DOHH2 (cell line): ENCODE data around the gene GPR33.
A peak's percentile ranks its signal among the peaks of the same experiment; 100 is the strongest.

Source experiments
- H3F3A ChIP-seq: fragments of 200-600 bp; sonication (generic), shearing (Covaris generic); 2 replicates; pipeline ENCODE4 v1.6.0; 2016; ENCODE audit warnings: antibody characterized with exemption, mild to moderate bottlenecking; ENCODE audit not compliant: control insufficient read depth, insufficient read depth
- H3K27ac ChIP-seq: fragments of 200-600 bp; sonication (generic); 2 replicates; pipeline ENCODE4 v1.5.1; 2014; ENCODE audit warnings: low read depth, mild to moderate bottlenecking, low read length, moderate library complexity
- H3K27me3 ChIP-seq: fragments of 200-600 bp; sonication (generic); 2 replicates; pipeline ENCODE4 v1.6.1; 2014; ENCODE audit warnings: mild to moderate bottlenecking, low read length, mixed read lengths; ENCODE audit not compliant: control insufficient read depth
- H3K36me3 ChIP-seq: fragments of 200-600 bp; sonication (generic); 2 replicates; pipeline ENCODE4 v1.6.1; 2014; ENCODE audit warnings: mild to moderate bottlenecking, low read length, moderate library complexity, mixed read lengths; ENCODE audit not compliant: control insufficient read depth
- H3K4me1 ChIP-seq: fragments of 200-600 bp; sonication (generic); 2 replicates; pipeline ENCODE4 v1.6.1; 2014; ENCODE audit warnings: mild to moderate bottlenecking, low read length, mixed read lengths; ENCODE audit not compliant: control insufficient read depth
- H3K4me2 ChIP-seq: fragments of 200-600 bp; sonication (generic); 2 replicates; pipeline ENCODE4 v1.6.0; 2014; ENCODE audit warnings: mild to moderate bottlenecking, low read length, moderate library complexity
- H3K4me3 ChIP-seq: fragments of 200-600 bp; sonication (generic); 2 replicates; pipeline ENCODE4 v1.5.1; 2014; ENCODE audit warnings: mild to moderate bottlenecking, low read length, mixed read lengths
- H3K79me2 ChIP-seq: fragments of 200-600 bp; sonication (generic); 2 replicates; pipeline ENCODE4 v1.6.1; 2014; ENCODE audit warnings: mild to moderate bottlenecking, low read length, mixed read lengths; ENCODE audit not compliant: control insufficient read depth
- H3K9me2 ChIP-seq: fragments of 200-600 bp; sonication (generic); replicated peaks from 2 replicates; pipeline ENCODE4 v1.6.1; 2014; ENCODE audit warnings: mild to moderate bottlenecking, low read length, mixed read lengths; ENCODE audit not compliant: control insufficient read depth
- H3K9me3 ChIP-seq: fragments of 200-600 bp; sonication (generic); 2 replicates; pipeline ENCODE4 v1.6.1; 2014; ENCODE audit warnings: antibody characterized with exemption, low read length, mixed read lengths; ENCODE audit not compliant: control insufficient read depth, insufficient read depth
- H4K20me1 ChIP-seq: fragments of 200-600 bp; sonication (generic); 2 replicates; pipeline ENCODE4 v1.6.0; 2014; ENCODE audit warnings: low read depth, mild to moderate bottlenecking, antibody characterized with exemption, low read length, moderate library complexity; ENCODE audit not compliant: control insufficient read depth, insufficient read depth
- EZH2phosphoT487 ChIP-seq: fragments of 200-600 bp; sonication (generic); IDR thresholded peaks from 2 replicates; pipeline ENCODE4 v1.6.1; 2017; ENCODE audit warnings: borderline replicate concordance, mild to moderate bottlenecking, antibody characterized with exemption, low read length, moderate library complexity, mixed read lengths
- TF ChIP-seq, protein P1 (sequence below): fragments of 200-600 bp; sonication (generic); IDR thresholded peaks from one replicate; pipeline ENCODE4 v1.5.1; 2014; ENCODE audit warnings: antibody characterized with exemption, mild to moderate bottlenecking, low read depth, low read length; ENCODE audit not compliant: poor library complexity, severe bottlenecking

Gene GPR33

DNA sequence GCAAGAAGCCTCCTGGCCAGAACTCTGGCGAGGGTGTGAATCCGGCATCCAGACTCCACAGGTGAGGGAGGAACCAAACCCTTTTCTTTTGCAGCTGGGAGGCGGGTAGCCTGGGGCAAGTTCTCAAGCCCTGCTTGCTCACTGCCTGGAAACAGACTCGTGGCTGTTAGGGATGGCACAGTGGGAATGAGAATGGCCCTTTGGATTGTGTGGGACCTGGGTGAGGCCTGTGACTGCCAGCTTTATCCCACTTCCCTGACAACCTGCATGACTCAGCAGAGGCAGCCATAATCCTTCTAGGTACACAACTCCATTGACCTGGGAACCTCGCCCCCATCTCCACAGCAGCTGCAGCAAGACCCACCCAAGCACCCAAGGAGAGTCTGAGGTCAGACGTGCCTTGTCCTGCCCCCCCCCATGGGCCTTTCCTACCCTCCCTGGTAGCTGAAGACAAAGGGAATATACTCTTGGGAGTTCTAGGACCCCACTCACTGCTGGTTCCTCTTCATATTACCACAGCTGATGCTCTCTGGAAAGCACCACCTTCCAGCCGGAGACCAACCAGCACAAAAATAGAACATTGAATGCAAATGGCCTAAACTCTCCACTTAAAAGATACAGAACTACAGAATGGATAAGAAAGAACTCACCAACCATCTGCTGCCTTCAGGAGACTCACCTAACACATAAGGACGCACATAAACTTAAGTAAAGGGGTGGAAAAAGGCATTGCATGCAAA lies 5.1 kb upstream of the GPR33 start:
- TF ChIP-seq, protein P1, sequence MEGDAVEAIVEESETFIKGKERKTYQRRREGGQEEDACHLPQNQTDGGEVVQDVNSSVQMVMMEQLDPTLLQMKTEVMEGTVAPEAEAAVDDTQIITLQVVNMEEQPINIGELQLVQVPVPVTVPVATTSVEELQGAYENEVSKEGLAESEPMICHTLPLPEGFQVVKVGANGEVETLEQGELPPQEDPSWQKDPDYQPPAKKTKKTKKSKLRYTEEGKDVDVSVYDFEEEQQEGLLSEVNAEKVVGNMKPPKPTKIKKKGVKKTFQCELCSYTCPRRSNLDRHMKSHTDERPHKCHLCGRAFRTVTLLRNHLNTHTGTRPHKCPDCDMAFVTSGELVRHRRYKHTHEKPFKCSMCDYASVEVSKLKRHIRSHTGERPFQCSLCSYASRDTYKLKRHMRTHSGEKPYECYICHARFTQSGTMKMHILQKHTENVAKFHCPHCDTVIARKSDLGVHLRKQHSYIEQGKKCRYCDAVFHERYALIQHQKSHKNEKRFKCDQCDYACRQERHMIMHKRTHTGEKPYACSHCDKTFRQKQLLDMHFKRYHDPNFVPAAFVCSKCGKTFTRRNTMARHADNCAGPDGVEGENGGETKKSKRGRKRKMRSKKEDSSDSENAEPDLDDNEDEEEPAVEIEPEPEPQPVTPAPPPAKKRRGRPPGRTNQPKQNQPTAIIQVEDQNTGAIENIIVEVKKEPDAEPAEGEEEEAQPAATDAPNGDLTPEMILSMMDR, result no peak
- no peak for TF ChIP-seq EZH2phosphoT487

DNA sequence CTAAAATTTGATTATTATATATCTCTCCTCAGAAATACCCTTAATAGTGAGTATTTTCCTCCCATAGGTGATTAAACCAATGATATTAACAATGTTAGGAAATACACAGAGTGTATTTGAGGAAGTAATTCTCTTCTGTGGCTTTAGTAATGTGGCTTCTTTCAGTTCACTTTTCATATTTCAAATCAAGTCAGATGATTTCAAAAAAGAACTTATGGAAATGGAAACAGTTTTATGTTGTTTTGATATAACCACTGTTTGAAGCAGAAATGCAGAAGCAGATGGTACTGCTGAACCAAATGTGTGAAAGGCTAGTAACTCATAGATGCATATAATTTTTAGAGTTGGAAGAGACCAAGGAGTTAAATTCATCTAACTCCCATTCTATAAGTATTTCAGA lies 1.9 kb upstream of the GPR33 start:
- Histone ChIP-seq H3K4me1 (peaks cover 33% of the 10 kb centered on the region), H4K20me1 (no peaks in the 10 kb centered on the region), H3K27me3 (no peaks in the 10 kb centered on the region), H3K79me2 (no peaks in the 10 kb centered on the region), H3K27ac (peak overlapping the region; percentile 31), H3K9me2 (no peaks in the 10 kb centered on the region), H3K4me3 (peak overlapping the region; percentile 22), H3K9me3 (no peaks in the 10 kb centered on the region), H3K4me2 (peak overlapping the region; percentile 38), H3F3A (no peaks in the 10 kb centered on the region), H3K36me3 (no peaks in the 10 kb centered on the region)
- TF ChIP-seq, protein P1, result no peak
- TF ChIP-seq EZH2phosphoT487, result no peak

More for the DNA sequence above, 5.1 kb upstream of the GPR33 start:
- Histone ChIP-seq H3K79me2 (no peaks in the 10 kb centered on the region), H3K9me2 (no peaks in the 10 kb centered on the region), H3K4me1 (peaks cover 30% of the 10 kb centered on the region), H3K9me3 (no peaks in the 10 kb centered on the region), H3F3A (no peaks in the 10 kb centered on the region), H3K27ac (no peak overlapping the region), H3K36me3 (no peaks in the 10 kb centered on the region), H3K4me3 (no peak overlapping the region), H4K20me1 (no peaks in the 10 kb centered on the region), H3K27me3 (no peaks in the 10 kb centered on the region), H3K4me2 (0 out of 2 replicates have a peak overlapping the region, but pooled peaks have one; percentile 19)

DNA sequence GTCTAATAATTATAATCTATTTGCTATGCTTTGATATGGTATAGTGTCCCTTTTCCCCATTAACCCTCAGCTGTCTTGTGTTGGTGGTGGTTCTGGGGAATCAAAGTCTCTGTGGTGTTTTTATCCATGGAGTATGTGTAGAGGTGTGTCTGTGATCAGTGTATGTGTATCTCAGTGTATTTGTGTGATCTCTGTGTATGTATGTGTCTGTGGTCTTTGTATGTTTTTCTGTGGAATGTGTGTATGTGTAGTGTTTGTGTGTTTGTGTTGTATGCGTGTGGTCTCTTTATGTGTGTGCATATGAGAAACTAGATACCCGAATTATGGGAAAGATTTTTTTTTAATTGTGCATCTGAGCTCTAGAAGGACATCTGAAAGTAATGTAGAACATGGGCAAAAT lies 1.1 kb downstream of the GPR33 start:
- Histone ChIP-seq H4K20me1 (no peaks in the 10 kb centered on the region), H3K4me3 (no peak overlapping the region), H3K27me3 (no peaks in the 10 kb centered on the region), H3K4me1 (peaks cover 22% of the 10 kb centered on the region), H3K9me2 (no peaks in the 10 kb centered on the region), H3K79me2 (no peaks in the 10 kb centered on the region), H3K4me2 (no peak overlapping the region), H3K9me3 (no peaks in the 10 kb centered on the region), H3F3A (no peaks in the 10 kb centered on the region), H3K27ac (no peak overlapping the region), H3K36me3 (no peaks in the 10 kb centered on the region)
- TF ChIP-seq EZH2phosphoT487, result no peak
- TF ChIP-seq, protein P1, result no peak
